ENCODE results near the gene DLL1.

The DLL1 gene

DNA sequence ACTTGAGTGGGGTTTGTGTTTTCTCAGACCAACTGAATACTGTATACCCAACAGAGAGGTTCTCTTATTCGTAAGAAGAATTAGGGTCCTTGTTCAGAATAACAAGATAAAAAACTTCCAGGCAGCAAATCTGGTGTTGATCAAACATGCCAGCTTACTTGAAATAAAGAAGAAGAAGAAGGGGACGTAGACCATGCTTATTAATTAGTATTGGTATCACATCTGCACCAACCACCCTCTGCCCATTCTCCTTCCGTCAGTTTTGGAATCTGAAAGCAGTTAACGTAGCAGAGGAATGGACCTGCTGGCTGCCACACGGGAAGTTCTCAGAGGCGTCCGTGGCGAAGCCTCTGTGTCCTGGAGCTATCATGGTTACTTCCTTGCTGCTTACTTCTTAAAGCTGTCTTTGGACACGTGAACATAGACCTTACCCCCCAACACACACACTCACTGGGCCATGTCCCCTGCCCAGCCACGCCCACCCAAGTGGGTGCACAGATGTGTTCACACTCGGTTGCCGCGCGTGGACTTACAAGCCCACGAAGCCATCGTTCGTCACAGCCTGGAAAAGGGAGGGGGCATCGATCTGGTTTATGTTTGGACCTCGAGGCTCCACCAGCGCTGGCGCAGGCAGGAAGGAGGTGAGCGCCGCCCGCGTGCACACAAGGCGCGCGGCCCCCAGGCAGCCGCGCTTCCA is 4.1 kb upstream of the DLL1 start:
- DNase-seq (ENCODE audit: low spot score) = no peak

DNA sequence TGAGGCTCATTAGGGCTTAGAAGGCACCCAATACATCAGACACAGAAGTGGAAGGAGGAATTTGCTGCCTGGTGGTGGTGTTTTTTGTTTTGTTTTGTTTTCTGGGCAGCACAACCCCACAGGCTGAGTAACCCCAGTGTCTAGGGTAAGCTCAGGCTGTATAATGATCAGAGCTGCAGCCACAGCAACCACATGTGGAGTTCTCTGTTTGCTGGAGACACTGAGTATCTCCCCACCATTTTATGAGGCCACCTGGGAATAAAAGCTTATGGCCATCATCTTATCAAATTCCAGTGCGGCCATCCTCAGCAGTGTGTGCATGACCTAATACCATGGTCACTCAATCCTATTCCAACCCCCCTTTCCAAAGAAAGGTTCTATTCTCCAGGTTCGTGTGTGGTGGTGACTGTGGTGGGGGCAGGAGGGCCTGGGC is 3.4 kb upstream of the DLL1 start:
- no peak for DNase-seq (ENCODE audit: low spot score)

DNA sequence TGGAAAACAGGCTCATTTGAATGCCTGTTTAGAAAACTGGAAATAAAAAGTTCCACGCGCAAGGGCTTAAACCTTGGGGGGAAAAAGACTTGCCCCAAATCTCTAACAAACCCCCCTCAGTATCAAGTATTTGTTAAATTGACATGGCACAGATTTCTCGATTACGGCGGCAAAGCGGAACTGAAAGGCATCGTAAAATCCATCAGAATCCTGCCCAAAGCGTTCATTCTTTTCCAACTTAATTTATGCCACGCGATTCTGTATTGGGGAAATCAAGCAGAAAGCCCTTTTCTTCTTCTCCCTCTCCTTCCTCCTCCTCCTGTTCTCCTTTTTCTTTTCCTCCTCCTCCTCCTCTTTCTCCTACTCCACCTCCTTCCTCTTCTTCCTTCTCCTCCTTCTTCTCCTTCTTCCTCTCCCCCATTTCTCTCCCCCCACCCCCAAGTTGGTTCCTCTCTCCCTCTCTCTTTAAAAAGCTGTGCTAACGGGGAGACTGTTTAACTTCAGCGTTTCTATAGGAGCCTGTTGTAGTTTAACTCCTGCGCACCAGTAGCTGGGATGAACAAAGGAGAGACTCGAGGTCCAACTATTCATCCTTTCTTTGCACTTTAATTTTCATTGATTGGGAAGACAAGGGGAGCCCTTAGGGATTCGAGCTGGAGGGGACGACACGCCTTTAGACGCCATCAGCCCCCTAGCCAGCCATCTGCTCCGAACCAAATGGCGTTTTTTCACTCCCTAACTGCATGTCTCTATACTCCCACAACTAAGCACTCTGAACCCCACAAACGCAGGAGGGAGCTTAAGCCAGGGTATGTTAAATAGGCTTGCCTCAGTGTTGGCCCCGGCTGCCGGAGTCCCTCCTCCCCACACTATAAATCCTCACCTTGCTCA is 2.7 kb upstream of the DLL1 start:
- no peak for DNase-seq (ENCODE audit: low spot score)

DNA sequence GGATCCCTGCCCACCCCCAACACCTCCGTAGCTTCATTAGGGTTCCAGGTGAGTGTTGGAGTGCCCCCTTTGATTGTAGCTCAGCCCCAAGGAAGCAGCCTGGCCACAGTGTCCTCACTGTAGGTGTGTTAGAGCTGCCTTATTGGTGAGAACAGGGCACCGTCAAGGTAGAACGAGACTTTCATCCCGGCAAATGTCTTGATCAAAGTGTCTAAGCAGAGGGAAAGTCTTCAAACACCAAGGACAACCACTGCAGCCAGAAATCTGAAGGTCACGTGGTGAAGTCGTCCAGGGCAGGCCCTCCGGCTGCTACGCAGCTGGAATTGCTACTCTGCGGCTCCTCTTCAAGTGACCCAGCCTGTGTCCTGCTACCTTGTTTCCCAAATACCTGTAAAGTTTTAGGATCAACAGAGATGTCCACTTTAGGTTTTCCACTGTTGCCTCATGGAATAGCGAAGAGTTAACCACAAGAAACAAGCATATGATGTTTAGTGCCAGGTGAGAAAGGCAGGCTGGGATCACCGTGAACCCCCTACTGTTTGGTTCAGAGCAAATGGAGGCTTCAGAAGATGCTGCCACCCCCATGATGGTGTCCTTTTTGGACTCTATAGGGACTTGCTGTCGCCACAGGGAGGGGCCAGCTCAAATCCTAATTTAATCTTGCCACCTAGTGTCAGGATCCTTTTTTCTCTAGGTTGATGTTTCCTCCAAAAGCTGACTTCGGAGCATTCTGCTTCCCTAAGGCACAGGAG is 1.7 kb upstream of the DLL1 start:
- DNase-seq (ENCODE audit: low spot score) = no peak

DNA sequence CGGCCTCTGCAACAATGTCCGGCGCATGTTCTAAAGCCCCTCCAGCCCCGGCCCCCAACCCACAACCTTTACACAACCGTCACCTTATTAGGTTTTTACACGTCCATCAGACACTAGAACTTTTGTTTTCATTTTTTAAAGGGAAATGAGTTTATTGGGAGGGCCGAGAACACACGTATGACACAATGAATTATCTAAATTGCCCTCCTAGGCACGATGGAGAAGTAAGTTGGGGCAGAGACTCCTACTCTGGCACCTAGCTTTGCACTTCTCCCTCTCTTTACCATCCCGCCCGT is 1.2 kb upstream of the DLL1 start:
- no peak for DNase-seq (ENCODE audit: low spot score)

DNA sequence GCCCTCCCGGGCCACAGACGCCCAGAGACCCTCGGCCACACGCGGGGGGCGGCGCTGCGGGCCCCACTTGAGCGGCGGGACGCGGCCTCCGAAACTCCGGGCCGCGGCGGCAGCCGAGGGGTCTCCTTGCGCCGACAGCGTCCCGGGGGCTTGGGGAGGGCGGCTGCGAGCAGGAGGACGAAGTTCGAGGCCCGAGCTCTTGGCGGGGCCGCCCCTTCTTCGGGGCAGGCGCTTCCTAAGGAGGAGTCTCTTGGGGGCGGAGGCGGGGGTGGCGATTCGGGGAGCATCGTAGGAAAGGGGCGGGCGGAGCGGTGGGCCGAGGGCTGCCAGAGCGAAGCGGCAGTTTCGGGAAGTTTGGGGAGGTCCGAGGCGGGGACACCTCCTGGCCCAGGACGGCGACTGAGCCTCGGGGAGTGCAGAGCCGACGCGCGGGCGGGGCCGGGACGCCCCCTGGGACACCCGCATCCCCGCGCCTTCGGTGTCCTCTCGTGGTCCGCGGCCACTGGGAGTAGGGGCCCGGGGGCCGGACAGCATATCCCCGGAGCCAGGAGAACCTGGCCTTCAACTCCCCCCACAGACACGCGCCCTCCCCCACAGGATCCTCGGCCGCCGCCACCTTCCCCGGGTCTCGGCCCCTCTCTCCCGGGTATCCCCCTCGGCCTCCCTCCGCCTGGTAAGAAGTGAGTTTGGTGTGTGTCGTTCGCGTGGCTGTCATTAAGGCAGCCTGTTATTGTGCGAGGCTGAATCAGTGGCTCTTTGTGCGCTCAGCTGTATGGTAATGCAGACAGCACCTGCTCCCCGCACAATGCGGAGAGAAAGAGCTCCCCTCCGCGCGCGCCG is 613 bp upstream of the DLL1 start:
- DNase-seq (ENCODE audit: low spot score) = no peak

DNA sequence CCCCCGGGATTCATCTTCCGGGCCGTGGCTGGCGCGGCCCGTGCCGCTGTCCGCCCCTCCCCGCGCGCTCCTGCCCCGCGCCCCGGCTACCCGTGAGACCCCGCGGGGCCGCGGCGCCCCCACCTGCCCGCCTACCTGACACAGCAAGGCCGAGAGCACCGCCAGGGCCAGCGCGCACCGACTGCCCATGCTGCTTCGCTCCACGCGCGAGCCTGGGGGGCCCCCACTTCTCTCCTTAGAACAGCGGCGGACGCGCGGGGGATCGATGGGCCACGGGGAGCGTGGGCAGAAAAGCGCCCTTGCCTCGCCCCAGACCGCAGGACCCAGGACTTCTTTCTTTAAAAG is 955 bp downstream of the DLL1 start:
- DNase-seq (ENCODE audit: low spot score) = no peak

DNA sequence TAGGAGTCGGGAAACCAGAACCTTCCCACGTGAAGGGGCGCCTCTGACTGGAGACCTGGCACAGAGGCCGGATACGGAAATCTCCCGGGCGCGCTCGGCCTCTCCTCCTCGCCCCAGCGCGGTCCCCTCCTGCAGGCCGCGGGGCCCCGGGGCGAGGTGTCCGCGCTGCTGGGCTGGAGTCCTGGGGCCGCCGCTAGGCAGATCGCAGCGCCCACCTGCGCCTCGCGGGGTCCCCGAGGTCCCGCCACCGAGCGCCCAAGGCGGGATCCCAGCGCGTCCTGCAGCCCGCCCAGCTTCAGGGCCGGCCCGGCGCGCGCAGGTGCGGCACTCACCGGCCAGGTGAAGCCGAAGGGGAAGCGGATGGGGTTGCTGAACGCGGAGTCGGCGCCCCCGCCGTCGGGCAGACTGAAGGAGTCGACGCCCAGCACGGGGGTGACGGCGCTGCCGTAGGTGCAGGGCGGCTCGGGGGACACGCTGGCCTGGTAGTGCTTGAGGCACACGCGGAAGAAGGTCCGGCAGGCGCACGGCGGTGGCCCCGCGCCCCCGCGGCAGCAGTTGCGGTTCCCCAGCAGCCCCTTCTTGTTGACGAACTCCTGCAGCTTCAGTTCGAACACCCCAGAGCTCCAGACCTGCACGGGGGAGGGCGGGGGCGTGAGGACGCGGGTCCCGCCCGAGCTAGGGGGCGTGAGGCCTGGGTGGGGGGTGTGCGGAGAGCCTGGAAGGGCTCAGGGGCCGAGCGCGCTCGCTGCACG is 1.5 kb downstream of the DLL1 start:
- no peak for DNase-seq (ENCODE audit: low spot score)

DNA sequence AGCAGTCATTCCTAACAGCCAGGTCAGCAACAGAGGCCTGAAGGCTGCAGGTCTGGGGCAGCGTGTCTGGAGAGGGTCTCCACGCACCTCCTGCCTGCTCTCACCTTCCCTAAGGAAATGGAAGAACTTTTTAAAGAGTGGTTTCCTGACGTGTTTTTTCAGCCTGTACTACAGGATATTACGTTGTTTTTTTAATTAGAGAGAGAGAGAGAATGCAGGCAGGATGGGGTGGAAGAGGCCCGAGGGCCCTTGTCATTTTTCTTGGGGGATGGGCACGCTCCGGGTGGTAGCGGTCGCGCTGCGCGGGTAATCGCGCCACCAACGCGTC is 2.1 kb downstream of the DLL1 start:
- no peak for DNase-seq (ENCODE audit: low spot score)

DNA sequence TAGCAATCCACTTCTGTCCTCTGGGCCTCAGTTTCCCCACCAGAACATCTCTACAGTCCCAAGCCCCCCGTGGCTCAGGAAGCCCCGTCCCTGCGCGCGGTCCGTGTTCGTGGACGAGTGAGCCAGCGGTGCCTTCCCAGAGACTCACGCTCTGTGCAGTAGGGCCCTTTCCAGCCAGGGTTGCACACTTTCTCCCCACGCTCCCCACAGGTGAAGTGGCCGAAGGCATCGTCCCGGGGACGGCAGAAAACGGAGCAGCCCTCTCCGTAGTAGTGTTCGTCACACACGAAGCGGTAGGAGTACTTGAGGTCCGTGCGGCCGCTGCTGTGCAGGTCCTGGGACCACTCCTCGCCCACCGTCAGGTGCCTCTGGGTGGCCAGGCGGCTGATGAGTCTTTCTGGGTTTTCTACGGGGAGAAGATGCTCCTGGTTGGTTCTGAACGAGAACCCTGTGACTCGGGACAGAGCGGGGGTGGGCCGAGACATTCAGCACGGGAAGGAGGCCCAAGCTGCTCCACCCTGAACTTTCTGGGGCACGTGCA is 2.7 kb downstream of the DLL1 start:
- no peak for DNase-seq (ENCODE audit: low spot score)

DNA sequence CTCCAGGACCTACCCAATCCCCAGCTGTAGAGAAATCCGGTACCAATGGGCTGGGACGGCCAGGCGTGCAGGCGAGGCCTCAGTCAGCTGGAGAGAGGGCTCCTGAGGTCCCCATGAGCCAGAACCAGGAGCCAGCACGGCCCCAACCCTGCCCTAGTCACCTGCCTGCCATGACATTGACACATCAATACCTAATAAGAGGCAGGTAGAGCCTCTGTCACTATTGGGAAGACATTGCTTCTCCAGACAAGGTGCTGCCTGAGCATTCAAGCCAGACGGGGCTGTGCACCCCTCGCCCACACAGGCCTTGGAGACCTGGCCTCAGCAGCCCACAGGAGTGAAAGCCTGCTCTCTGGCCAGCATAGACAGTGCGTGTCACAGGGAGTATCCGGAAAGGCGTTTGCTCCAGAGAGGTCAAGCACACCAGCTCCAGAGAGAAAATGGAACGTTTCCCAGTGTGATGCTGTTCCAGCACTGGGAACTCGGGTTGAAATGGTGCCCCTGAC is 3.5 kb downstream of the DLL1 start:
- DNase-seq (ENCODE audit: low spot score) = no peak

DNA sequence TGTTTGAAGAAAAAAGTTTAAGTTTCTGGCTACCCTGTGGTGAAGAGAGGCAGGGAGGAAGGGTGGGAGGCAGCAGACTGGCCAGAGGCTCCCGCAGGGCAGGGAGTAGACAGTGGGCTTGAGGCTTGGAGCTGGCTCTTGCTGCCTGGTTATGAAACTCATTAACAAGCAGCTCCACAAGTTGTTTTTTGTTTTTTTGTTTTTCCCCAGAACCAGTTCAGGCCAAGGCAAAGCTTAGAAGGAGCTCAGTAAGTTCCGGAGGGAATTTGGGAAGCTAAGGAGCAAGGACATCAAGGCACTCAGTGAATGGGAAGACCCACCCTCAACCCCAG is 4.0 kb downstream of the DLL1 start:
- DNase-seq (ENCODE audit: low spot score) = no peak

DNA sequence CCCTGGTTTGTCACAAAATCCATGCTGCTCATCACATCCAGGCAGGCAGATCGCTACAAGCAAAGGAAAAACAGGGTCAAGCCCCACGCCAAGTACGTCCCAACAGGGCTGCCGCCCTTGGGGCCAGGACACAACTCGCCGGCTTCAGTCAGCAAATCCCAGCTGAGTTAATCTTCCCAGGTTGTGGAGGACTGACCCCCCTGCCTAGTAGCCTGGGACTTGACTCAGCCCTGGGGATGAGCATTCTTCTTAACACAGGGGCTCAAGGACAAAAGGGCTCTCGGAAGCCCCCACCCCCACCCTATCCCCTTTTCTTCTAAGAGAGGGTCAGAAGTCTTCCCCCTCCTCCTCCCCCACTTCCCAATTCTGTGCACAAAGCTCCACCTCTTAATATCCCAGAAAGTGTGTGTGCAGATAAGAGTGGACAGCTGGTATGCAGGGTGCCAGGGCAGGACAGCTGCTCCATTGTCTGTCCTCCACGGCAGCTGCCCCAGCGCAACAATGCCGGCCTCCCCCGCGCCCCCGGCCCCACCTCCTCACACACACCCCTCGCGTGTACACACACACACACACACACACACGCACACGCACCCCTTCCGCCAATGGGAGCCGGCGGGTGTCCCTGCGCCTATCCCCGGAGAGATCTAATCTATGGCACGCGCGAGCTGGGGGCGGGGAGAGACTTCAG is 4.5 kb downstream of the DLL1 start:
- DNase-seq (ENCODE audit: low spot score) = no peak

DNA sequence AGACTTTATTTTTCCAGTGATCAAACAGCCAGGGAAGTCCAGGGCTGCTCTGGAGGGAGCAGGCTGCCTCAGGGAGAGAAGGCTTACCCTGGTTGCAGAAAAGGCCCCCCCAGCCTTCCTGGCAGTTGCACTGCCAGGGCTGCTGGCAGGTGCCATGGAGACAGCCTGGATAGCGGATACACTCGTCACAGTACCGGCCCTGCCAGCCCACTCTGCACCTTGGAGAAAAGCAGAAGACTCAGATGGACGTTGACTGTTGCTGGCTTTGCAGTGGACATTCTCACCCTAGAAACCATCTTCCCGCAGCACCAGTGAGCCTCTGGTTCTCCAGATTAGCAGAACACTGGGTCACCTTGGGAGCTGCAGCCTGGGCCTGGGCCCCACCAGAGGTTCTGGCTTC is 5.4 kb downstream of the DLL1 start:
- no peak for DNase-seq (ENCODE audit: low spot score)

DNA sequence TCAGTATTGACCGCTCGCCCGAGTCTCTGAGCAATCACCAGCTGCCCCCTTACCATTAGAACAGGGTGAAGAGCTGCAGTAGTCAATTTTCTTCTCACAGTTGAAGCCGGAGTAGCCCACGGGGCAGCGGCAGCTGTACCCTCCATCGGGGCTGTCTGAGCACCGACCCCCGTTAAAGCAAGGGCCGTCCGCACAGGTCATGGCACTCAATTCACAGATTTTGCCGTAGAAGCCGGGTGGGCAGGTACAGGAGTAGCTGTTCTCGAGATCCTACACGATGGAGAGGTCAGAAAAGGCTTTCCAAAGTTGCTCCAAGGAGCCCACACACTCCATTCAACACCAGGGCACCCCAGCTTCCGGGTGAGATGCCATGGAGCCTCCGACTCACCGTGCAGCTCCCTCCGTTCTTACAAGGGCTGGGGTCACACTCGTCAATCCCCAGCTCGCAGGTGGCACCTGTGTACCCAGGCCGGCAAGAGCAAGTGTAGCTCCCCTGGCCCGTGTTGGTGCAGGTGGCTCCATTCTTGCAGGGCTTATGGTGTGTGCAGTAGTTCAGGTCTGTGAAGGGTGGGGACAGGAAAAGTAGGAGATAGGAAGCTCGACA is 5.9 kb downstream of the DLL1 start:
- DNase-seq (ENCODE audit: low spot score) = no peak

DNA sequence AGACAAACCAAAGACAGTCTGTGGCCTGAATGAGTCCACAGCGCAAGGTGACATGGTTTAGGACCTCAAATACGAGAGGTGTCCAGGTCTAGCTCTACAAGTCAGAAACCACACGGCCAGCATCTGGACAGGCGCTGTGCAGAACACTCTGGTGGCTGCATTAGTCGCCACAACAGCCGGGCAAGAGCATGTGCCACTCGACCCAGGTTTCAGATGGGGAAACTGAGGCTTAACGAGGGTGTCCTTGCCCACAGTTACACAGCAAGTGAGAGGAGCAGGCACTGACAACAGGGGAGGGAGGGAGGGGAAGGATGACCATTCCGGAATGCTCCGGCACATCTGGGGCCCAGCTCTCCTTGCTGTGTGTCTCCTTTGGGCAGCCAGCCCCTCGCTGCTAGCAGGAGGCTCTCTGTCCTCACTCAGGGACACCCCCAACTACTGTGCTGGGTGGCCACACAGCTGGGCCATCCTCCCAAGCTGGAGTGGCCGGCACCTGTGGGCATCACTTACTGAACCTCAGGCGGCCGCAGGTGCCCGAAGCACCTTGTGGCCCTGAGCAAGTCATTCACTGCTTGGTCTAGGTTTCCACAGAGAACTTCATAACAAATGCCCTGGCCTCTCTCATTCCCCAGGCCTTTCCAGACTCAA is 6.6 kb downstream of the DLL1 start:
- no peak for DNase-seq (ENCODE audit: low spot score)

DNA sequence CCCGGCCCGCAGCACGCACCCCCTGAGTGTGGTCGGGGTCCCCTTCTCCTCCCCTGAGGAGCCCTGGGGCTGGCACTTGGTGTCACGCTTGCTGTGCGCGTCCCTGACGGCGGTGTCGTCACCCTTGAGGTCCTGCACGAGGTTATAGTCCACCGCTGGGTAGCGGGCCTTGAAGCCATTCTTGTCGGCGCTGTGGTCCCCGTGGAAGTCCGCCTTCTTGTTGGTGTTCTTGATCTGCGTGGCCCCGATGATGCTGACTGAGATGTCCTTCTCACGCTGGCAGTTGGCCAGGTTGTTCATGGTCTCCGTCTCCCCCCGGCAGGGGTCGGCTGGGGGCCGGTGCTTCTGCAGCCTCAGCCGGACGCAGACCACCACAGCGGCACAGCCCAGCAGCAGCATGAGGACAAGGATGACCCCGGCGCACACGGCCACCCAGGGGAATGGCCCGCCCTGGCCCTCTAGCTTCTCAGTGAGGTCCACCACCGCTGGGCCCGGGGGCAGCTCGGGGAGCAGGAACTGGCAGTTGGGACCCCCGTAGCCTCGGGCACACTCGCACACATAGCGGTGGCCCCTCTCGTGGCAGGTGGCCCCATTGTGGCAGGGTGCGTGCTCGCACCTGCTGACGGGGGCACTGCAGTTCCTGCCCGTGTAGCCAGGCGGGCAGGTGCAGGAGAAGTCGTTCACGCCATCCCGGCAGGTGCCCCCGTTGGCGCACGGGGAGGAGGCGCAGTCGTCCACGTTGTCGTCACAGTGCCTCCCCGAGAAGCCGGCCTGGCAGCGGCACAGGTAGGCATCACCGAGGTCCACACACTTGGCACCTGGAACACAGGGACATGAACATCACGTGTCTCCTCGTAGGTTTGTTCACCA is 7.4 kb downstream of the DLL1 start:
- DNase-seq (ENCODE audit: low spot score) = no peak

DNA sequence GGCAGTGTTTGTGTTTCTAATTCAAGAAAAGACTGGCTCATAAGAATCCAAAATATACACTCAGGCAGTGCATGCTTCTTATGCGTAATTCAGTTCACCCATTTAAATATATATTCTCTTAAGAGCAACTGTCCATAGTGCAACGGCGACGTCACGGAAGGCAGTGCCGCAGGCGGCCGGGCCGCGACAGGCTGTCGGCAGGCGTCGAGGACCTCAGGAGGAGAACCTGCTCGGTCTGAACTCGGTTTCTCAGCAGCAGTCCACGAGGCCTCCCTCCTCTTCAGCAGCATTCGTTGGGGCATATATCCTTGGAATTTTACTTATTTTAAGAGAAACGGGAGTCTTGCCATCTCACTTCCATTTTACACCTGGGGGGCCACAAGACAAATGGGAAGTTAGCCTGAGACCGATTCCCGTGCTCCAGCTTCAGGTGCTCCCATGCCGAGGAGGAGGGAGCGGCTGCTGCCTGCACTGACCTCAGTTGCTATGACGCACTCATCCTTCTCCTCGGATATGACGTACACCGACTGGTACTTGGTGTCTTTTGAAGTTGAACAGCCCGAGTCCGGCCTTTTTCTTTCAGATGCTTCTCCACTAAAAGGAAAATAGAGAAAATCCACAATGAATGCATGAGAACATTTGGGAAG is 8.2 kb downstream of the DLL1 start:
- DNase-seq (ENCODE audit: low spot score) = no peak

Measured in hematopoietic multipotent progenitor cell treated with erythropoietin and hydrocortisone succinate and interleukin-3 and kit ligand, for 17 days (in vitro differentiated cells).